GM19023 (cell line): ENCODE measurements around the gene C2orf92.

Experiments used
- ATAC-seq: cut with Tn5 transposase; IDR thresholded peaks from one replicate; pipeline ENCODE4 v1.9.1; 2021; ENCODE audit warnings: mild to moderate bottlenecking, moderate library complexity; ENCODE audit not compliant: unreplicated experiment

Gene C2orf92

DNA sequence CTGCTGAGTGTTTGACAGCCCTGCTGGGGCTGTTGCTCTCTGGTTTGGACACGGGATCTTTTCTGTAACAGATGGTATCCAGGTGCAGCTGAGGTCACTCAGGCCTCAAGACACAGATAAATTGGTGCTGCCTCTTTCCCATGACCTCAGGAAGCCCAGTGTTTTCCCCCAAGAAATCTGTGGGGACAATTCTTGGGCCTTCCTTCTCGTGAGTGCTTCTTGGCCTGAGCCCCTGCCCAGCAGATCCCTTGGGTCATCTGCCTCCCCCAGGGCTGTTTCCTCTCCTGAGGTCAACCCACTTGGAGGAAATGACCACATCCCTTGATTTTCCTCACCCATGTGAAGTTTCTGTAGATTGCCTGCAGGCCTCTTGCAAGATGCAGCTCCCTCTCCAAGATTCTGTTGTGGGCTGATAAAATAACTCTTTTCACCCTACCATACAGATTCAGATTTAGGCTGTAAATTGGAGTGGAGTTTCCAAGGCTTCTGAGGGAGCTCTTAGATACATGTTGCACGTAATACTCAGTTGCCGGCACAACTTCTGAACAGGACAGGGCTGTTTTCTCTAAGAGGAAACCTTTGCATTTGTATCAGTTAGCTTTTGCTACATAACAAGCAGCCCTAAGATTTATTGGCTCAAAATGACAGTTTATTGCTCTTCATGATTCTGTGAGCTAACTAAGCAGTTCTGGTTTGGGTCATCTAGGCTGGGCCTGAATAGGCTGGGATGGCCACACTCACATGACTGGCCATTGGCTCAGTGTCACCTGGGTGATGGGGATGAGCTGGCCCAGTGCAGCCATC lies 57.0 kb downstream of the C2orf92 start:
- no peak for ATAC-seq

DNA sequence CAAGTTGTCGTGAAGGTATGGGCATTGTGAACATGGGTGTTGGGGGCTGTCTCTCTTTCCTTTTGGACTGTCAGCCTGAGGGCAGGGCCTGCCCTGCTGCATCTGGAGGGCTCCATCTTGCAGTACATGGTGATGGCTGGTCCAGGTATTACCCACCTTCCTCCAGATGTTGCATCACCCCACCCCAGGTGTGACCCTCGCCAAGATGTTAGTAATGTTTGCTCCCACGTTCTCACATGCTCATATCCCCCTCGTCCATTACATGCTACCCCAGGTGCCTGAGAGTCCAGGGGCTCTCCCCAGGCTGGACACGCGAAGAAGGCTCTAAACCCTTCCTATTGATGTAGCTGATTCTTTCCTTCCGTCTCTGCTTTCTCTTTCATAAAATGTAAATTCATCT lies 57.8 kb downstream of the C2orf92 start:
- no peak for ATAC-seq

DNA sequence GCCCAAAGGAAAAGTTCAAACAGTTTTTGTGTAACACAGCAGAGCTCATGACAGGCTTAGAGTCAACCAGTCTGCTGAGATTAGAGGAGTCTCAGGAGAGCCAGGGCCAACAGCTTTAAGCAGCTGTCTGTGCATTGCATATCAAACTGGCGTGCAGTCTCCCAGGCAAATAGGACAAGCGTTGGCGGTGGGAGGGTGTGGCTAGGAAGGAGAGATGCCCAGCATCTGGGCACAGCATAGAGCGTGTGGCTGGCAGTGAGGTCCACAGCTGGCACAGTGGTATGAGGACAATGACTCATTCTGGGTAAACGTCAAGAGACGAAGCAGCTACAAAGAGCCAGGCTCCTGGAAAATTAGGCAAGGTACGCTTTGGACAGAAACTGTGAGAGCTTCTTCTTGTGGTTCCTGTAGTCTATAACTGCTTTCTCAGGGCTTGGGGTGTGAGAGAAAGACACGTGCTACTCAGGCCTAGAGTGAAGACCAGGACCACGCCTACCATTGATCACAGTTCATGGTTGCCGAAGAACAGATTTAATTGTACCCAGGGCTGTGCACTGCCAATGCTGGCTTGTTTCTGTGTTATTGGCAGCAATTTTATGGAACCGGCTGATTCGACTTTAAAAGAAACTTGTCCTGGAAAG lies 58.7 kb downstream of the C2orf92 start:
- no peak for ATAC-seq

DNA sequence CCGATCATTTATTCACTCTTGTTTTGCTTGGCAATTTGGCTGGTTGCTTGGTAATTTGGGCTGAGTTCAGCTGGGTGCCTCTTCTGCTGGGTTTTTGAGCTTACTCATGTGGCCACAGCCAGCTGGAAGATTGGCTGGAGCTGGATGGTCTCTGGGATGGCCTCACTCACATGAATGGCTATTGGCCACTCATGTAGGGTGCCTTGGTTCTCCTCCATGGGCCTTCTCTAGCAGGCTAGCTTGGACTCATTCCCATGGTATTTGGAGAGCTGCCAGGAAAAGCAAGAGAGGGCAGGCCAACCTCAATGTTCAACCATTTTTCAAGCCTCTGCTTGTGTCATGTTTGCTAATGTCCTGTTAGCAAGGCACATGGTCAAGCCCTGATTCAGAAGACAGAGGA lies 60.7 kb downstream of the C2orf92 start:
- no peak for ATAC-seq

DNA sequence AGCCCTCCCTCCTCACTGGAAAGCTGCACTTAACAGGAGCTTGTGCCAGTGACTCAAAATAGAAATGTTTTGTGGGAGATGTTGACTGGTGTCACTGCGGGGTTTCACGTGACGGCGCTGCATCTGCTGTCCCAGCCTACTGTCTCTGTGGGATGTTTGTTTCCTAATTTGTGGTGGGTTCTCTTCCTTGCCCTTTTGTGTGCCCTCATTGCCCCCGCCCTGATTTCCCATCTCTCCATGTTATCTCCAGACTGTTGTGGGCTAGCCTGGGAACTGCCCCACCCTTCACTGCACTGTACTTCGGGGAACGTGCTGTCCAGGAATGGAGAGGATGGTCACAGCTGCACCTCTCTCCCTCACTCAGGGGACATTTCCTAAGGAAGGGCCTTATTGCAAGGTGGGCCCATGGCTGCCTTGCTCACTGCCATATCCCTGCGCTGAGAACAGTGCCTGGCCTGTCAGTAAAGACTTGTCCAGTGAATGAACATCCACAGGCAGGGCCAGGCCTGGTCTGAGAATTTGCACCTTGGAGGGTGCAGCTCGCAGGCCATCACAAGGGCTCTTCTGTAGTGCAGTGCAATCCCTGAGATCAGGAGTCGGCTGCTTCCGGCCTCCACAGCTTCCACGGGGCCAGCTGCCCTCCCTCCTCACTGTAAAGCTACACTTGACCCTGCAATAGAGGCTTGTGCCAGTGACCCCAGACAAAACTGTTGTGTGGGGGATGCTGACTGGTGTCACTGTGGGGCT lies 61.9 kb downstream of the C2orf92 start:
- ATAC-seq = no peak

DNA sequence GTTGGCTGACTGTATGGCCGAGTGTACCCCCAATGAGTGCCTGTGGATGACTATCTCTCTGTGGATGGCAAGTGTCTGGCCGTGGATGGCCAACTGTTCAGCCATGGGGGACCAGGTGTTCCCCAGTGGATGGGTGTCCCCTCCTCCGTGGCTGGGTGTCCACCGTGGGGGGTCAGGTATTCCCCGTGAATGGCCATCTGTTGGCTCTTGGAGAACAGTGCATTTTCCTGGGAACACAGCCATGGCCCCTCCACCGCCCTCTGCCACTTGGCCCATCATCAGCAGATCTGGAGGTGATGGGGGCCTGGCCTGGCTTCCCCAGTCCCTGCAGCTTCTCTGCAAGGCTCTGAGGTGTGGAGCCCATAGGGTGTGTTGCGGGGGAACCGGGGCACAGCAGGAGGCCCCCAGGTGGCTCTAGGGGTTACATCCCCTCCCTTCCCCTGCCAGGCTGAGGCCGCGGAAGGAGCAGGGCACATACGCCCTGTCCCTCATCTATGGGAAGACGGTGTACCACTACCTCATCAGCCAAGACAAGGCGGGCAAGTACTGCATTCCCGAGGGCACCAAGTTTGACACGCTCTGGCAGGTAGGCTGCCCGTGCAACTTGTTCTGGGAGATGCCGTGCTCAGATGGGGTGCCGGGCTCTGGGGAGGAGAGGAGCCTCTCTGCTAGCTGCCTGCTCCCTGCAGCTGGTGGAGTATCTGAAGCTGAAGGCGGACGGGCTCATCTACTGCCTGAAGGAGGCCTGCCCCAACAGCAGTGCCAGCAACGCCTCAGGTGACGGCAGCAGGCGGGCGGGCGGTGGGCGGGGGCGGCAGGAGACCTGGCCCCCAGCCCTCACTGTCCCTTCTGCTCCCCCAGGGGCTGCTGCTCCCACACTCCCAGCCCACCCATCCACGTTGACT lies 63.2 kb downstream of the C2orf92 start:
- ATAC-seq = no peak

DNA sequence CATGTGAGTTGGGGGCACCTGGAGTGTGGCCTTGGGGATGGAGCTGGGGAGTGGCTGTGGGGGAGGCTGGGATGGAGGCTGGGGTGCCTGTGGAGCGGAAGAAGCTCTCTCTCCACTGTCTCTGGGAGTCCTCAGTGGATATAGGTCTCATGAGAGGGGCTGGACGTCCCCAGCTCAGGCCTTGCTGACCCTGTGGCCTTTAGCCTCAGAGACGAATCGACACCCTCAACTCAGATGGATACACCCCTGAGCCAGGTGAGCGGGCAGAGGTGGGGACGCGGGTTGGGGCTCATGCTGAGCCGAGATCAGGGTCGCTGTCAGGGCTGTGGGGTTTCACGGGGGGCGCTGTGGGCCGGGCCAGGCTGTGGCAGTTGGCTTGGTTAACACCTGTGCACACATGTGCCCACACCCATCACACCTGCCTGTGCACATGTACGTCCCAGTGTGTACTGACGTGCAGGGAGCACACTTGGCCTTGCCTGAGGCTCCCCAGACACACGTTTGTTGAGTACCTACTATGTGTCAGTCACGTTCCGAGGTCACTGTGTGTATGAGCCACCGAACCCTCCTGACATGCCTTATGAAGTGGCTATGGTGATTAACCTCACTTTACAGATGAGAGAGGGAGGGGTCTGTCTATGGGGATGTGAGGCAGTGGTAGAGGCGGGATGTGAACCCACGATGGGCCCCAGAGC lies 64.0 kb downstream of the C2orf92 start:
- no peak for ATAC-seq

DNA sequence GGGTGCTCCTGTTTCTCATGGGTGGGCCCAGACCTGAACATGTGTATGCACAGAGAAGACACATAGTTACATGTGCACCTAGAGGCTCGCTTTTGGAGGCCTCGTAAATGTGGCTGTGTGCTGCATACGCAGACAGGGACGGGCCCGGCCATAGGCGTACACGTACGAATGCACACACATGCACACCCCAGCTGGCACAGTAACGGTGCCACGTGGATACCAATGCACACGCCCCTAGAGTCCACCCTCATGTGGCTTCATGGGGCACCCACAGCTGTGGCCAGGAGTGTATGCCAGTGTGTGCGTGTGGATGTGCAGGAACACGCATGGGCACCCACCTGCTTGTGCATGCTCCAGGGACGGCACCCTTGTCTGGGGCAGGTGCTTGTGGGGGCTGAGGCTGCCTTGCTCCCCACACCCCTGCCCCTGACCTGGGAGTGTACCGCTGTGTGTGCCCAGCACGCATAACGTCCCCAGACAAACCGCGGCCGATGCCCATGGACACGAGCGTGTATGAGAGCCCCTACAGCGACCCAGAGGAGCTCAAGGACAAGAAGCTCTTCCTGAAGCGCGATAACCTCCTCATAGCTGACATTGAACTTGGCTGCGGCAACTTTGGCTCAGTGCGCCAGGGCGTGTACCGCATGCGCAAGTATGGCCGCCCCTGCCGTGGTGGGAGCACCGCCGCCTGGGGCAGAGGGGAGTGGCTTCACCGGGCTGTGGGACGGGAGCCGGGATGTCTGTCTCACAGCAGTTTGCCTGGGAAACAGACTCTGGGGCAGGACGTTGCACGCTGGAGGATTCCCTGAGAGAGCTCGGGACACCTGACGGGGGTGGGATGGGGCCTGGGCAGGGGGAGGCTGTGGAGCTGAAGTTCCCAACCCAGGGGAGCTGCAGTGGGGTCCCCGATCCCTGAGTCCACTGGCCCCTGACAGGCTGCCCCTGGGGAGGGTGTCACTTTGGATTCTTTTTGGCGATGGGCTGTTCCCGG lies 64.8 kb downstream of the C2orf92 start:
- ATAC-seq = no peak

DNA sequence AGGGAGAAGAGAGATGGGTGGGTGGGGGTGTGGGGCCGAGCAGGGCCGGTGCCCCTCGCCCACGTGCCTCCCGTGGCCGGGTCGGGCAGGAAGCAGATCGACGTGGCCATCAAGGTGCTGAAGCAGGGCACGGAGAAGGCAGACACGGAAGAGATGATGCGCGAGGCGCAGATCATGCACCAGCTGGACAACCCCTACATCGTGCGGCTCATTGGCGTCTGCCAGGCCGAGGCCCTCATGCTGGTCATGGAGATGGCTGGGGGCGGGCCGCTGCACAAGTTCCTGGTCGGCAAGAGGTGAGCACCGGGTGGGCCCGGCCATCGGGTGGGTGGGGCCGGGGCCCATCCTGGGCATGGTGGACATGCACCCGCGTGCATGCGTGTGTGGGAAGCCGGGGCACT lies 65.6 kb downstream of the C2orf92 start:
- no peak for ATAC-seq

DNA sequence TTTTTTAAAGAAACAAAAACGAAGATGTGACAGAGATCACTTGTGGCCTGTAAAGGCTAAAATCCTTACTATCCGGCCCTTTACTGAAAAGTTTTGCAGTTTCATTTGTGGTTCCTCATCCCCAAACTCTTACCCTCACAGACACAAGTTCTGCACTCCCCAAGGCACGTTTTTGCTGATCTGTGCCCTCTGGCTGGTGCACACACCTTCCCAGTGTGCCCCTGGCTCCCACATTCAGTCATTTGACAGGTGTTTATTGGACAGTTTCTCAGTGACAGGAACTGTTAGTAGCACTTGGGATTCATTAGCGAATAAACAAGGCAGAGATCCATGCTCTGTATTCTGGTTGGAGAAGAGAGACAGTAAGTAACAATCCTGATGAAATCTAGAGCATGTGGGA lies 66.7 kb downstream of the C2orf92 start:
- ATAC-seq = no peak

DNA sequence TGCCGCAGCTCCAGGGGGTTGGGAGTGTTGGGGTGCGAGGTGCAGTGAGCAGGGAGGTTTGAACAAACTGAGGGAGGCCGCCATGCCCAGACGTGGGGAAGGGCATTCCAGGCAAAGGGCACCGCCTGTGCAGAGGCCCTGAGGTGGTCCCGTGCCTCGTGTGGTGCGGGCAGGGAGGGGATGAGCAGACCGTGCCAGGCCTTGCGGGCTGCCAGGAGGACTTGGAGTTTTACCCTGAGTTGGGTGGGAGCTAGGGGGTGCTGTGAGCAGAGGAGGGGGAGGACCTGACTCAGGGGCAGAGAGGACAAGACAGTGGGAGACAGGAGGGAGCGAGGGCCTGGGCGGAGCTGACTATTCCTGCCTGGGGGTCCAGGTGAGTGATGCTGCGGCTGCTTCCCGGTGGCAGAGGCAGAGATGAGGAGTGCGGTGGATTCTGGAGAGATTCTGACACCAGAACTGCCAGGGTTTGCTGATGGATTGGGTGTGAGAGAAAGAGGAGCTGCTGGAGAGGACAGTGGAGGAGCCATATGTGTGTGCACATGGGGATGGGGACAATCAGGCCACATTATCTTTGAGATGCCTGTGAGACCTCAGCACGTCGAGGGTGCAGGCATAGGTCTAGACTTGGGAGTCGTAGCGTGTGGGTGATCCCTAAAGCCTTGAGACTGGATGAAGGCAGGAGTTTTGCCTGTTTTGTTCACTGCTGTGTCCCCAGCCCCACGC lies 67.3 kb downstream of the C2orf92 start:
- no peak for ATAC-seq

DNA sequence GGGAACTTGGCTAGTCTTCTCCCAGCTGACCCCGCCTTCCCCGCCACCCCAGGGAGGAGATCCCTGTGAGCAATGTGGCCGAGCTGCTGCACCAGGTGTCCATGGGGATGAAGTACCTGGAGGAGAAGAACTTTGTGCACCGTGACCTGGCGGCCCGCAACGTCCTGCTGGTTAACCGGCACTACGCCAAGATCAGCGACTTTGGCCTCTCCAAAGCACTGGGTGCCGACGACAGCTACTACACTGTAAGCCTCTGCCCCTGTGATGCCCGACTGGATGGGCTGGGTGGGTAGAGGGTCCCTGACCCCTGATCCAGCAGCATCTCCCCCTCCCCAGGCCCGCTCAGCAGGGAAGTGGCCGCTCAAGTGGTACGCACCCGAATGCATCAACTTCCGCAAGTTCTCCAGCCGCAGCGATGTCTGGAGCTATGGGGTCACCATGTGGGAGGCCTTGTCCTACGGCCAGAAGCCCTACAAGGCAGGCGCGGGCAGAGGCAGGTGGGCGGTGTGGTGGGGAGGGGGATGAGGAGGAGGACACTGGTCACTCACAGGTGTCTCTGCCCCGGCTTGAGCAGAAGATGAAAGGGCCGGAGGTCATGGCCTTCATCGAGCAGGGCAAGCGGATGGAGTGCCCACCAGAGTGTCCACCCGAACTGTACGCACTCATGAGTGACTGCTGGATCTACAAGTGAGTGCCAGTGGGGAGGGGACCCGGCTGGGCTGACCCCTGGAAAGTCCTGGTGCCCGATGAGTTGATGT lies 68.1 kb downstream of the C2orf92 start:
- ATAC-seq = no peak

DNA sequence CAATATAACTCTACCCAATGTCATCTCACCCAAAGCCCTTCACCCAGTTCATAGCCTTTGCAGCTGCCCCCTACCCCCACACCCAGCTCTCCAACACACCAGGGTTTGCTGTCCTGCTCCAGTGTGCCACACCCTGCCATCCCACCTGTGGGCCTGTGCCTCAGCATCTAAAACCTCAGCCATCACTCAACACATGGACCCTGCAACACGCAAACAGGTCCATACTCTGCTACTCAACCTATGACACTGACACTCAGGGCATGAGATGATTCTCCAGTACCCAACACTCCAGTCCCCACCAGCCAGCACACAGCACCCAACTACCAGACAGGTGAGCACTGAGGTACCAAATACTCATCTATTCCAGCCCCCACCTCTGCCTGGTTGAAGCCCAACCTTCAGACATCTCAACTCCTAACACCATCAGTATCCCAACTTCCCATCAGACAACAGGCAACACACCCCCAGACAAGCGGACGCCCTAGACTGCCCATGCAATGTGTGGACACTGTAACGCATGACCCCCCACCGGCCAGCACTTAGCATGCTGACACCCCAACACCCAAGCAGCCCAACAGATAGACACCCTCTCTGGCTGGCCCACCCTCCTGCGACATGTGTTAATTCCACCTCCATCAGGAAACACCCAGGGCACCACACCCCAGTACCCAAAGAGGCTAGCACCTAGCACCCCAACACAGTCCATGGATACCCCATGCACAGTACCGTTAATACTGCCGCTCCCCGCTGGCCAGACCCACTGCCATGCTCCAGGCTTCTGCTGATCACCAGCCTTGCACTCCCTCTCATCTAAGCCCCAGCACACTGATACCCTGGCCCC lies 68.9 kb downstream of the C2orf92 start:
- no peak for ATAC-seq

DNA sequence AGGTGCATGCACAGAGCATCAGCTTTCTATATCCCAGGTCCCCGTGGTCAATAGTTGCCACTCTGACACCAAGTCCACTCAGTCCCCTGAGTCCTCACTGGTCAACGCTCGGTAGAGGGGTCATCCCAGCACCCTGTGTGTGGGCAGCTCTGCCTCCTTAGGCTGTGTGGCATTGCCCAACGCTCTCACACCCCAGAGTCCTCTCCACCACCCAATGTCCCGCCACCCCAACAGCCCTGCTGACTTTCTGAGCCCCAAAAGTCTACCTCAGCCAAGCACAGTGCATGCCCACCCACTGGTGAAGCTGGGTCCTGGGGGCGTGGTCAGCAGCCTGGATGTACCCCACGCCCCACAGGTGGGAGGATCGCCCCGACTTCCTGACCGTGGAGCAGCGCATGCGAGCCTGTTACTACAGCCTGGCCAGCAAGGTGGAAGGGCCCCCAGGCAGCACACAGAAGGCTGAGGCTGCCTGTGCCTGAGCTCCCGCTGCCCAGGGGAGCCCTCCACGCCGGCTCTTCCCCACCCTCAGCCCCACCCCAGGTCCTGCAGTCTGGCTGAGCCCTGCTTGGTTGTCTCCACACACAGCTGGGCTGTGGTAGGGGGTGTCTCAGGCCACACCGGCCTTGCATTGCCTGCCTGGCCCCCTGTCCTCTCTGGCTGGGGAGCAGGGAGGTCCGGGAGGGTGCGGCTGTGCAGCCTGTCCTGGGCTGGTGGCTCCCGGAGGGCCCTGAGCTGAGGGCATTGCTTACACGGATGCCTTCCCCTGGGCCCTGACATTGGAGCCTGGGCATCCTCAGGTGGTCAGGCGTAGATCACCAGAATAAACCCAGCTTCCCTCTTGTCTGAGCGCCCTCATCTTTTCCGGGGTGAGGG lies 69.7 kb downstream of the C2orf92 start:
- ATAC-seq = no peak

DNA sequence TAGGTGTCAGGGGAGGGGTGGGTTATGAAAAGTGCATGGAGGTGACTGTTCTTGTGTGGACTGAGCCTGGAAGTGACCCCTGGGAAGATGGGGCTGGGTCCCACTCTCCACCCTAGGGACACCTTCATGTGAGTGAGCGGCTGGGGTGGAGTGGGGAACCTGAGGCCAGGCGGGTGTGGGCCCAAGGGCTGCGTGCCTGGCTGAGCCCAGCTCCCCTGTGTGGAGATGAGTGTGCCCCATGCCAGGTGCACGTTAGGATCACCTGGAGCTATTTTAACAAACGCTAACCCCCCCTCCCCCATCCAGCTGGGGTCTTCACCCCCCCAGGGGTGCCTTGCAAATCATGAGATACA lies 70.4 kb downstream of the C2orf92 start:
- ATAC-seq = no peak

DNA sequence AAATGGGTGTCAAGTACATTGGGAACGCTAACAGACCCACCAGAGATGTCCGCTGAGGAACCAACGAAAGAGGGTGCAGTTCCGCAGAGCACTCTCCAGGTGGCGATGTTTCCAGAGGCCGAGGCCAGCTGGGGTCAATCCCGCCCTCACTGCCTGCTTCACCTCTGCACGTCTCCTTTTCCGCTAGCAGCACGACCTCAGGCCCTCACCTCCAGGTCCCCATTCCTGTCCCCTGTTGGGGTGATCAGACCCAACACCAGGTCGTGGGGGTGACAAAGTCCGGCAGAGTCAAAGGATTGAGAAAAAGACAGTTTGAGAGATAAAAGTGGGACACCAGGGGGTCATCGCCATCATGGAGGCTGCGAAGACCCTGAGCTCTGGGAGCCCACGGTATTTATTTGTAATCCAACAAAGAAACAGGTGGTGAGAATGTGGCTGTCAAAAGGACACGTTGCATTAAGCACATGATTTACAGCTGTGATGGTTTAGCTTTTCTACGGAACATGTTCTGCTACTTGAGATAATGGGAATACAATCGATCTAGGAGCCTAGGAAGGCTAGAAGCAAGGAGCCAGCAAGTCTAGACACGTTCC lies 71.2 kb downstream of the C2orf92 start:
- ATAC-seq = no peak
